ENCODE data around the gene EYA3.

- TF ChIP-seq, protein P1, sequence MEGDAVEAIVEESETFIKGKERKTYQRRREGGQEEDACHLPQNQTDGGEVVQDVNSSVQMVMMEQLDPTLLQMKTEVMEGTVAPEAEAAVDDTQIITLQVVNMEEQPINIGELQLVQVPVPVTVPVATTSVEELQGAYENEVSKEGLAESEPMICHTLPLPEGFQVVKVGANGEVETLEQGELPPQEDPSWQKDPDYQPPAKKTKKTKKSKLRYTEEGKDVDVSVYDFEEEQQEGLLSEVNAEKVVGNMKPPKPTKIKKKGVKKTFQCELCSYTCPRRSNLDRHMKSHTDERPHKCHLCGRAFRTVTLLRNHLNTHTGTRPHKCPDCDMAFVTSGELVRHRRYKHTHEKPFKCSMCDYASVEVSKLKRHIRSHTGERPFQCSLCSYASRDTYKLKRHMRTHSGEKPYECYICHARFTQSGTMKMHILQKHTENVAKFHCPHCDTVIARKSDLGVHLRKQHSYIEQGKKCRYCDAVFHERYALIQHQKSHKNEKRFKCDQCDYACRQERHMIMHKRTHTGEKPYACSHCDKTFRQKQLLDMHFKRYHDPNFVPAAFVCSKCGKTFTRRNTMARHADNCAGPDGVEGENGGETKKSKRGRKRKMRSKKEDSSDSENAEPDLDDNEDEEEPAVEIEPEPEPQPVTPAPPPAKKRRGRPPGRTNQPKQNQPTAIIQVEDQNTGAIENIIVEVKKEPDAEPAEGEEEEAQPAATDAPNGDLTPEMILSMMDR (IDR thresholded peaks at IDR 0.05) = no peak
- no peak for TF ChIP-seq POLR2A (IDR thresholded peaks at IDR 0.05)
These were observed 114.5 kb downstream of the EYA3 start for GRCh38 chr1:27973771-27974416.
